AG10803 (cell line): ENCODE results near the gene FBXL14.

Experiments used
- DNase-seq: peaks from one replicate; pipeline ENCODE4 v3.0.0; 2010; ENCODE audit warnings: low read depth
- H3K4me3 ChIP-seq: 2 replicates; pipeline ENCODE4 v1.5.1; 2011; ENCODE audit warnings: mild to moderate bottlenecking, low read length, control low read depth
- CTCF ChIP-seq: conservative IDR thresholded peaks from 2 replicates; pipeline ENCODE4 v1.5.1; 2011; ENCODE audit warnings: mild to moderate bottlenecking, low read length, control low read depth, inconsistent platforms

Gene FBXL14

GRCh38 chr12:1587927-1588574 lies 6.3 kb downstream of the FBXL14 start:
- no peak overlapping the region for H3K4me3 ChIP-seq
- no peak for TF ChIP-seq CTCF
- no peak for DNase-seq

- no peak for TF ChIP-seq CTCF
- no peak for DNase-seq
- no peak overlapping the region for H3K4me3 ChIP-seq
These were observed 10.1 kb downstream of the FBXL14 start for GRCh38 chr12:1584326-1584725.

GRCh38 chr12:1583421-1584078 lies 10.8 kb downstream of the FBXL14 start:
- DNase-seq, result peak; percentile 91
- peak; percentile 97 for TF ChIP-seq CTCF
- H3K4me3 ChIP-seq, result peak overlapping the region; percentile 33

- H3K4me3 ChIP-seq, result no peak overlapping the region
- DNase-seq, result no peak
- no peak for TF ChIP-seq CTCF
These were observed 11.7 kb downstream of the FBXL14 start for GRCh38 chr12:1582709-1583050.

GRCh38 chr12:1581973-1582708 lies 12.2 kb downstream of the FBXL14 start:
- H3K4me3 ChIP-seq, result no peak overlapping the region
- peak; percentile 87 for DNase-seq
- TF ChIP-seq CTCF, result no peak

- DNase-seq, result no peak
- H3K4me3 ChIP-seq, result no peak overlapping the region
- TF ChIP-seq CTCF, result no peak
These were observed 13.9 kb downstream of the FBXL14 start for GRCh38 chr12:1580526-1580925.
